OCI-LY7 (cell line): ENCODE measurements around the gene C8G. TPM values are rescaled to one million over a fixed set of nuclear protein-coding genes. Genes with fewer than 3 reads are reported as not detected.

ENCODE experiments used
- BruUV-seq: library from RNA; stranded (reverse); fragments of 400-500 nt; replicated peaks from 2 replicates; lab custom pipeline; 2021; lab: Mats Ljungman, UMichigan
- CTCF ChIA-PET: fragments of 300-600 bp; sonication (Branson Sonifier 250); formaldehyde crosslinking; loops from one replicate; lab custom pipeline; 2022; ENCODE audit warnings: antibody characterized with exemption; ENCODE audit not compliant: unreplicated experiment; lab: Charles Lee
- POLR2A ChIA-PET: fragments of 300-600 bp; sonication (Branson Sonifier 250); formaldehyde crosslinking; loops from one replicate; lab custom pipeline; 2022; ENCODE audit warnings: antibody characterized with exemption; lab: Charles Lee
- DNase-seq: peaks from one replicate; pipeline ENCODE4 v3.0.0-alpha.2; 2015; ENCODE audit warnings: low spot score
- H2AFZ ChIP-seq: fragments of 200-600 bp; sonication (generic), shearing (Covaris generic); 2 replicates; pipeline ENCODE4 v1.6.1; 2014; ENCODE audit warnings: mild to moderate bottlenecking, antibody characterized with exemption, low read length, moderate library complexity
- H3K27ac ChIP-seq: fragments of 200-600 bp; sonication (generic); 2 replicates; pipeline ENCODE4 v1.5.1; 2014; ENCODE audit warnings: mixed run types, low read depth, mild to moderate bottlenecking, moderate library complexity, low read length, inconsistent platforms; ENCODE audit not compliant: poor library complexity, severe bottlenecking
- H3K36me3 ChIP-seq: fragments of 200-600 bp; sonication (generic); 2 replicates; pipeline ENCODE4 v1.6.1; 2014; ENCODE audit warnings: mild to moderate bottlenecking, antibody characterized with exemption, low read length, moderate library complexity, mixed read lengths; ENCODE audit not compliant: insufficient read depth
- H3K4me1 ChIP-seq: fragments of 200-600 bp; sonication (generic); 2 replicates; pipeline ENCODE4 v1.5.1; 2014; ENCODE audit warnings: mild to moderate bottlenecking, low read length; ENCODE audit not compliant: insufficient read depth, poor library complexity, severe bottlenecking
- H3K4me2 ChIP-seq: fragments of 200-600 bp; sonication (generic); 2 replicates; pipeline ENCODE4 v1.6.1; 2014; ENCODE audit warnings: mild to moderate bottlenecking, low read length
- H3K4me3 ChIP-seq: fragments of 200-600 bp; sonication (generic); 2 replicates; pipeline ENCODE4 v1.5.1; 2014; ENCODE audit warnings: mild to moderate bottlenecking, low read depth, low read length; ENCODE audit not compliant: poor library complexity, severe bottlenecking
- H3K79me2 ChIP-seq: fragments of 200-600 bp; sonication (generic); 2 replicates; pipeline ENCODE4 v1.6.1; 2016; ENCODE audit warnings: low read depth, mild to moderate bottlenecking, low read length, moderate library complexity, mixed read lengths; ENCODE audit not compliant: insufficient read depth
- H3K9me2 ChIP-seq: fragments of 200-600 bp; sonication (generic); 2 replicates; pipeline ENCODE4 v1.6.1; 2016; ENCODE audit warnings: mild to moderate bottlenecking, low read length, mixed read lengths; ENCODE audit not compliant: insufficient read depth
- H3K9me3 ChIP-seq: fragments of 200-600 bp; sonication (generic); 2 replicates; pipeline ENCODE4 v1.6.1; 2014; ENCODE audit warnings: mild to moderate bottlenecking, mixed run types, low read length, mixed read lengths
- H4K20me1 ChIP-seq: fragments of 200-600 bp; sonication (generic); 2 replicates; pipeline ENCODE4 v1.6.1; 2014; ENCODE audit warnings: mild to moderate bottlenecking, antibody characterized with exemption, low read length, moderate library complexity, mixed read lengths; ENCODE audit not compliant: insufficient read depth
- EZH2phosphoT487 ChIP-seq: fragments of 200-600 bp; sonication (generic); IDR thresholded peaks from 2 replicates; pipeline ENCODE4 v1.6.1; 2018; ENCODE audit warnings: low read depth, borderline replicate concordance, mild to moderate bottlenecking, mixed run types, antibody characterized with exemption, low read length, moderate library complexity, mixed read lengths
- intact Hi-C: fragments of 100-400 bp; cut with micrococcal nuclease; formaldehyde crosslinking; loops from one replicate; pipeline ENCODE4 v1.10.0; 2022; ENCODE audit not compliant: unreplicated experiment
- total RNA-seq, 2 experiments: library from RNA; depleted of rRNA in 1 of 2; stranded (reverse); fragments of >200 nt in 1 of 2; shearing (Covaris generic) in 1 of 2; gene quantifications; 2 replicates each; pipeline ENCODE4 v1.2.3, GENCODE V29; 2014 to 2022
- TF ChIP-seq, protein P1 (sequence below): fragments of 200-600 bp; sonication (generic); conservative IDR thresholded peaks from 2 replicates; pipeline ENCODE4 v1.5.1; 2014; ENCODE audit warnings: mild to moderate bottlenecking, antibody characterized with exemption, low read length, moderate library complexity, mixed read lengths

The C8G gene
- total RNA-seq, 2 experiments from 2014 or later, result 0.95 to 2.2 TPM

DNA sequence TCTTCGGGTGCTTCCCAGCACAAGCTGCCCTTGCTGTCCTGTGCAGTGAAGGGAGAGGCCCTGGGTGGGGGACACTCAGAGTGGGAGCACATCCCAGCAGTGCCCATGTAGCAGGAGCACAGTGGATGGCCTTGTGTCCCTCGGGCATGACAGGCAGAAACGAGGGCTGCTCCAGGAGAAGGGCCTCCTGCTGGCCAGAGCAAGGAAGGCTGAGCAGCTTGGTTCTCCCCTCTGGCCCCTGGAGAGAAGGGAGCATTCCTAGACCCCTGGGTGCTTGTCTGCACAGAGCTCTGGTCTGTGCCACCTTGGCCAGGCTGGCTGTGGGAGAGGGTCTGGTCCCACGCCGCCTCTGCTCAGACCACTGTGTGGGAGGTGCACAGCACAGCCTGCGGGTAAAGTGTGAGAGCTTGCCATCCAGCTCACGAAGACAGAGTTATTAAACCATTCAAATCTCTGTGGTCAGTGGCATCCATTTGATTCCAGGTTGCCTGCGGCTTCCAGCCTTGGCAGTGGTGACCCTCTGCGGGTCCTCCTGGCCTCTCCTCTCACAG lies 18.8 kb upstream of the C8G start:
- BruUV-seq, result no TSS peak
- Histone ChIP-seq H3K27ac (no peak overlapping the region), H3K4me2 (no peak overlapping the region), H4K20me1 (no peaks in the 10 kb centered on the region), H3K9me2 (no peaks in the 10 kb centered on the region), H3K9me3 (no peaks in the 10 kb centered on the region), H3K4me1 (peaks cover 5% of the 10 kb centered on the region), H3K79me2 (no peaks in the 10 kb centered on the region), H2AFZ (no peak overlapping the region), H3K36me3 (peaks cover 84% of the 10 kb centered on the region), H3K4me3 (no peak overlapping the region)
- CTCF ChIA-PET, result no interaction called here
- no peak for DNase-seq
- POLR2A ChIA-PET, result no interaction called here
- intact Hi-C loops, result no loop called here
- TF ChIP-seq, protein P1, sequence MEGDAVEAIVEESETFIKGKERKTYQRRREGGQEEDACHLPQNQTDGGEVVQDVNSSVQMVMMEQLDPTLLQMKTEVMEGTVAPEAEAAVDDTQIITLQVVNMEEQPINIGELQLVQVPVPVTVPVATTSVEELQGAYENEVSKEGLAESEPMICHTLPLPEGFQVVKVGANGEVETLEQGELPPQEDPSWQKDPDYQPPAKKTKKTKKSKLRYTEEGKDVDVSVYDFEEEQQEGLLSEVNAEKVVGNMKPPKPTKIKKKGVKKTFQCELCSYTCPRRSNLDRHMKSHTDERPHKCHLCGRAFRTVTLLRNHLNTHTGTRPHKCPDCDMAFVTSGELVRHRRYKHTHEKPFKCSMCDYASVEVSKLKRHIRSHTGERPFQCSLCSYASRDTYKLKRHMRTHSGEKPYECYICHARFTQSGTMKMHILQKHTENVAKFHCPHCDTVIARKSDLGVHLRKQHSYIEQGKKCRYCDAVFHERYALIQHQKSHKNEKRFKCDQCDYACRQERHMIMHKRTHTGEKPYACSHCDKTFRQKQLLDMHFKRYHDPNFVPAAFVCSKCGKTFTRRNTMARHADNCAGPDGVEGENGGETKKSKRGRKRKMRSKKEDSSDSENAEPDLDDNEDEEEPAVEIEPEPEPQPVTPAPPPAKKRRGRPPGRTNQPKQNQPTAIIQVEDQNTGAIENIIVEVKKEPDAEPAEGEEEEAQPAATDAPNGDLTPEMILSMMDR, result no peak

DNA sequence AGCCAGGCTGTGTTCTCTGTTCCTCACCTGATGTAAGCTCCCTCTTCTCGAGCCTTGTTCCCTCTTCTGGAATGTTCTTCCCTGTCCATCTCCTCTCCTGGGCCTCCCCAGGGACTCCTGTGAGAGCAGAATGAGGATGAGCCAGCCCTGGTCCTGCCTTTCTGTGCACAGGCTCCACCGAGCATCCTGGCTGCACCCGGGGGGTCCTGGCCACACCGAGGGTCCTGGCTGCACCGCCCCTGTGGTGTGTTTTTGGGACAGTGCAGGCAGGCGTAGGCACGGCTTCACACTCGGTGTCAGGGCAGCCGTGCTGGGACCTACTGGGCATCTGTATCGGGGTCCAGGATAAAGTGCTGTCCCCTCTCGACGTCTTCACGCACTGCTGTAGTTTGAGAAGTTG lies 18.3 kb upstream of the C8G start:
- H2AFZ ChIP-seq, result no peak overlapping the region
- H3K4me3 ChIP-seq, result no peak overlapping the region
- no peak for DNase-seq
- H3K36me3 ChIP-seq, result peaks cover 84% of the 10 kb centered on the region
- intact Hi-C loops, result no loop called here
- H3K79me2 ChIP-seq, result no peaks in the 10 kb centered on the region
- no TSS peak for BruUV-seq
- CTCF ChIA-PET, result no interaction called here
- no peak overlapping the region for H3K27ac ChIP-seq
- H3K9me3 ChIP-seq, result no peaks in the 10 kb centered on the region
- no peak overlapping the region for H3K4me2 ChIP-seq
- H3K4me1 ChIP-seq, result peaks cover 5% of the 10 kb centered on the region
- TF ChIP-seq EZH2phosphoT487, result no peak
- TF ChIP-seq, protein P1, result no peak
- H3K9me2 ChIP-seq, result no peaks in the 10 kb centered on the region
- no peaks in the 10 kb centered on the region for H4K20me1 ChIP-seq
- POLR2A ChIA-PET, result no interaction called here

DNA sequence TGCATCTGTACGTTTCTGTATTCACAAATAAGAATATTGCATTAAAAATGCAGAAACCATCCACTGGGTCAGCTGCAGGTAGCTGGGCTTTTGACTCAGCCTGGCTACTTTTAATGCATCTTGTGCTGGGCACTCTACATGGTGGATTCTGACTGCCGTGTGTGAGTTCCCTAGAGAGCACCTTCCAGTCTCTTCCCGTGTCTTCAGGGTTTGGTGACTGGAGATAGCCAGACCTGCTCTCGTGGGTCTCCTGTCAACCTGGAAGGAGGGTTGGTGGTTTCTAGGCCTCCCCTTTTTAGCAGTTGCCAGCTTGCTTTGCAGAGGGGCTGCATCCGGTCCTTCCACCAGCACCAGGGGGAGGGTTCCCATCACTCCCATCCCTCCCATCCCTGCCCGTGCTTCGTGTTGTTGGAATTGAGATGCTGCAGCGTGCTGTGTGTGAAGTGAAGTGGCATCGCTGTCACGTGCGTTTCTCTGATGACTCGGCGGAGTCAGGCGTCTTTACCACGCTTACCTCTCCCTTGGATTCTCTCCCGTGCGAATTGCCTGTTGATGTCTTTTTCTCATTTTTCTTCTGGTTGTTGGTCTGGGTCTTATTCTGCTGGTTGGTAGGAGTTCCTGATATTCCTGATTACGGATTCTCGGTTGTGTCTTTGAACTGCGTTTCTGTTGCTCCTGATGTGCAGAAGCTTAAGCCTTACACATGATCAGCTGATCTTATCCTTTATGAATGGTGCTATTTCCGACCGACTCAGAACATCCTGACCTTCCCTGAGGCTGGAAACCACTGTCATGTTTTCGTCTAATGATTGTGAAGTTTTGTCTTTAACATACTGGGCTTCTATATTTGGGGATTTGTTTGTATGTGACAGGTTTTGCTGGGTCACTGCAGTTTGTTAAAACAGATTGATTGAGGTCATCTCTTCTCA lies 17.4 kb upstream of the C8G start:
- H3K4me2 ChIP-seq, result no peak overlapping the region
- ChIA-PET CTCF (no interaction called here), POLR2A (no interaction called here)
- no TSS peak for BruUV-seq
- H4K20me1 ChIP-seq, result no peaks in the 10 kb centered on the region
- H3K4me3 ChIP-seq, result no peak overlapping the region
- peaks cover 5% of the 10 kb centered on the region for H3K4me1 ChIP-seq
- H3K27ac ChIP-seq, result no peak overlapping the region
- no peaks in the 10 kb centered on the region for H3K9me2 ChIP-seq
- H3K9me3 ChIP-seq, result no peaks in the 10 kb centered on the region
- DNase-seq, result no peak
- no peak overlapping the region for H2AFZ ChIP-seq
- H3K36me3 ChIP-seq, result peaks cover 85% of the 10 kb centered on the region
- no peaks in the 10 kb centered on the region for H3K79me2 ChIP-seq
- no peak for TF ChIP-seq EZH2phosphoT487
- TF ChIP-seq, protein P1, result no peak
- intact Hi-C loops, result no loop called here
